Caco-2 (cell line): ENCODE data around the gene DERL2. TPM values are rescaled to one million over a fixed set of nuclear protein-coding genes. Genes with fewer than 3 reads are reported as not detected.

Experiments used
- BruUV-seq: library from RNA; stranded (reverse); fragments of 400-500 nt; replicated peaks from 2 replicates; lab custom pipeline; 2021; lab: Mats Ljungman, UMichigan
- CTCF ChIA-PET: fragments of 300-600 bp; sonication (Branson Sonifier 250); formaldehyde crosslinking; loops from one replicate; lab custom pipeline; 2022; ENCODE audit warnings: antibody characterized with exemption; lab: Charles Lee
- POLR2A ChIA-PET: fragments of 300-600 bp; sonication (Branson Sonifier 250); formaldehyde crosslinking; loops from one replicate; lab custom pipeline; 2022; ENCODE audit warnings: antibody characterized with exemption; lab: Charles Lee
- DNase-seq, 2 experiments: peaks; one replicate each; pipeline versions ENCODE4 v3.0.0 to v3.0.0-alpha.2; 2020 to 2022
- H3K27me3 ChIP-seq: replicated peaks from 2 replicates; pipeline ENCODE4 v1.6.0; 2011; ENCODE audit warnings: low read length; ENCODE audit not compliant: control insufficient read depth, insufficient read depth
- H3K36me3 ChIP-seq: 2 replicates; pipeline ENCODE4 v1.5.1; 2011; ENCODE audit warnings: low read length; ENCODE audit not compliant: control insufficient read depth, insufficient read depth
- H3K4me1 ChIP-seq: fragments of 250-450 bp; sonication (Bioruptor Pico); 2 replicates; pipeline ENCODE4 v1.5.1; 2020; ENCODE audit warnings: mild to moderate bottlenecking
- H3K4me3 ChIP-seq: 2 replicates; pipeline ENCODE4 v1.5.1; 2011; ENCODE audit warnings: low read depth, mild to moderate bottlenecking, control low read depth, low read length
- H3K9me3 ChIP-seq: fragments of 250-450 bp; sonication (Bioruptor Pico); 2 replicates; pipeline ENCODE4 v1.5.1; 2020; ENCODE audit warnings: mild to moderate bottlenecking, moderate library complexity
- H3K27ac Mint-ChIP-seq: one replicate; pipeline ENCODE4 v1.8.0; 2022; ENCODE audit warnings: mixed read lengths; ENCODE audit not compliant: unreplicated experiment
- H3K27me3 Mint-ChIP-seq: one replicate; pipeline ENCODE4 v1.8.0; 2022; ENCODE audit warnings: mixed read lengths; ENCODE audit not compliant: insufficient read depth, unreplicated experiment
- H3K36me3 Mint-ChIP-seq: one replicate; pipeline ENCODE4 v1.8.0; 2022; ENCODE audit warnings: mild to moderate bottlenecking, mixed read lengths; ENCODE audit not compliant: insufficient read depth, unreplicated experiment
- H3K4me1 Mint-ChIP-seq: one replicate; pipeline ENCODE4 v1.8.0; 2022; ENCODE audit warnings: low read depth, mixed read lengths; ENCODE audit not compliant: unreplicated experiment
- H3K4me3 Mint-ChIP-seq: one replicate; pipeline ENCODE4 v1.8.0; 2022; ENCODE audit warnings: mild to moderate bottlenecking, moderate library complexity, mixed read lengths; ENCODE audit not compliant: unreplicated experiment
- H3K9me3 Mint-ChIP-seq: one replicate; pipeline ENCODE4 v1.8.0; 2022; ENCODE audit warnings: mixed read lengths; ENCODE audit not compliant: unreplicated experiment
- CTCF ChIP-seq, 2 experiments: fragments of 200-600 bp in 1 of 2; IDR thresholded peaks; 1 replicate in 1 of 2; 2 replicates in 1 of 2; pipeline versions ENCODE4 v1.5.1 to v1.8.0; 2011 to 2022; ENCODE audit warnings: antibody characterized with exemption in 1 of 2, control low read depth in 1 of 2, inconsistent platforms in 1 of 2, low read depth in 1 of 2, low read length in 1 of 2, mild to moderate bottlenecking in 1 of 2, moderate library complexity in 1 of 2; ENCODE audit not compliant: insufficient read depth in 1 of 2, severe bottlenecking in 1 of 2, unreplicated experiment in 1 of 2
- intact Hi-C: fragments of 100-400 bp; cut with micrococcal nuclease; formaldehyde crosslinking; loops from one replicate; pipeline ENCODE4 v1.10.0; 2022; ENCODE audit not compliant: unreplicated experiment
- total RNA-seq: library from RNA; stranded (reverse); gene quantifications from 2 replicates; pipeline ENCODE4 v1.2.3, GENCODE V29; 2022

The DERL2 gene
- total RNA-seq, 1 experiment from 2014 or later, result 34.9 TPM

DNA sequence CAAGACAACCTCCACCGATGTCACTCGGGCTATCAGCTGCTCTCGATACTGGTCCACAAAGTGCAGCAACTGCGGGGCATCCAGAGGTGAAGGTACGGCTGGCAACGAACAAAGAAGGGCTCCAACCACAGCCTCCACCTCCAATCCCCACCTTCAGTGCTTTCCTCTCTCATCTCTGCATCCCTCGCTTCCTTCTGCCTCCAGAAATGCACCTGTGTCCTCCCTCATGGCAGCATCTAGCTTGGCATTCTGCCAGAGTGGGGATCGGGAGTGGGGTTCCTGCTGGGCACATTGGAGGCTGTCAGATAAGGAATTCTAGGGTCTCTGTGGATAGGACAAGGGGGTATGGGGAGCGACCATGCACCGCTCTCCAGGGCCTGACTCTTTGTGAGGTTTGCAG is 29.0 kb upstream of the DERL2 start:
- Mint-ChIP-seq H3K4me3 (no peak overlapping the region), H3K9me3 (no peaks in the 10 kb centered on the region), H3K27ac (no peak overlapping the region), H3K36me3 (no peaks in the 10 kb centered on the region), H3K27me3 (no peaks in the 10 kb centered on the region), H3K4me1 (peaks cover 6% of the 10 kb centered on the region)
- intact Hi-C loops, result no loop called here
- Histone ChIP-seq H3K4me1 (peaks cover 8% of the 10 kb centered on the region), H3K4me3 (no peak overlapping the region), H3K27me3 (no peaks in the 10 kb centered on the region), H3K36me3 (no peaks in the 10 kb centered on the region), H3K9me3 (no peaks in the 10 kb centered on the region)
- no peak for TF ChIP-seq CTCF (IDR thresholded peaks at IDR 0.05; ENCODE audit: insufficient read depth in 1 of 2, low read depth in 1 of 2, low read length in 1 of 2, severe bottlenecking in 1 of 2, unreplicated experiment in 1 of 2)
- no TSS peak for BruUV-seq
- no peak for DNase-seq
- ChIA-PET POLR2A (no interaction called here), CTCF (no interaction called here)

- TF ChIP-seq CTCF (IDR thresholded peaks at IDR 0.05; ENCODE audit: insufficient read depth in 1 of 2, low read depth in 1 of 2, low read length in 1 of 2, severe bottlenecking in 1 of 2, unreplicated experiment in 1 of 2), result no peak
- no peaks in the 10 kb centered on the region for H3K9me3 ChIP-seq
- Mint-ChIP-seq H3K27me3 (no peaks in the 10 kb centered on the region), H3K4me1 (peaks cover 6% of the 10 kb centered on the region), H3K9me3 (no peaks in the 10 kb centered on the region), H3K36me3 (no peaks in the 10 kb centered on the region), H3K27ac (no peak overlapping the region), H3K4me3 (no peak overlapping the region)
- peaks cover 8% of the 10 kb centered on the region for H3K4me1 ChIP-seq
- no peak overlapping the region for H3K4me3 ChIP-seq
- no TSS peak for BruUV-seq
- intact Hi-C loops, result no loop called here
- no peaks in the 10 kb centered on the region for H3K36me3 ChIP-seq
- H3K27me3 ChIP-seq, result no peaks in the 10 kb centered on the region
- CTCF ChIA-PET, result no interaction called here
- POLR2A ChIA-PET, result no interaction called here
- no peak for DNase-seq
These were observed 27.6 kb upstream of the DERL2 start for GRCh38 chr17:5513628-5514027.

DNA sequence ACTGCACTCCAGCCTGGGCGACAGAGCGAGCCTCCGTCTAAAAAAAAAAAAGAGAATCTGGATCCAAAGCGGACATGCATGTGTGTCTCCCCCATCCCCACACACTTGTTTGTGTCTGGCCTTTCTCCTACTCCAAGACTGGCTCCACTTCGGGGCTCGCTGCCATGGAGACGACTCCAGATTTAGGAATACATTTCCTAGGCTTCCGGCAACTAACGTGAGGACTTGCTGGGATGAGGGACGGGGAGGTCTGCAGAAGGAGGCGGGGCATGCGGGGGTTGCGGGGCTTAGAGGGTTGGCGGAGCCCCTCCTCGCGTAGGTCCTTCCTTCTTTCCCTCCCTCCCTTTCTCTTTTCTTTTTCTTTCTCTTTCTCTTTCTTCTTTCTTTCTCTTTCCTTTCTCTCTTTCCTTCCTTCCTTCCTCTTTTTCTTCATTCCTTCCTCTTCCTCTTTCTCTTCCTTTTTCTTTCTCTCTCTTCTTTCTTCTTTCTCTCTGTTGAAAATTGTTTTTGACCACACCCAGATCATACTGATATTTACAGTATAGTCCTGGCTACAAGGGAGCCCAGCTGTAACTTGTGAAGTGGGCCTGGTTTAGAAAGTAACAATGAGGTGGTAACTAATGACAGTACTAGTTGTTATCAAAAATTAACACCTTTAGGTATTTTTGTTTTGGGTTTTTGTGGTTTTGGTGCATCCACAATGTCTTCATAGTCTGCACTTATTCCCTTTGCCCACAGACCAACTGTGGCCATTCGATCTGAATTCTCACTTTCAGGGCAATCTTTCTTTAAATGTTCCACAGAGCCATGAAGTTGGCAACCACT is 25.6 kb upstream of the DERL2 start:
- POLR2A ChIA-PET, result no interaction called here
- H3K27ac Mint-ChIP-seq, result no peak overlapping the region
- no peak overlapping the region for H3K4me3 Mint-ChIP-seq
- DNase-seq, result no peak
- CTCF ChIA-PET, result no interaction called here
- intact Hi-C loops, result no loop called here
- no peaks in the 10 kb centered on the region for H3K27me3 ChIP-seq
- no peaks in the 10 kb centered on the region for H3K9me3 Mint-ChIP-seq
- BruUV-seq, result no TSS peak
- H3K9me3 ChIP-seq, result no peaks in the 10 kb centered on the region
- H3K36me3 Mint-ChIP-seq, result no peaks in the 10 kb centered on the region
- no peak for TF ChIP-seq CTCF (IDR thresholded peaks at IDR 0.05; ENCODE audit: insufficient read depth in 1 of 2, low read depth in 1 of 2, low read length in 1 of 2, severe bottlenecking in 1 of 2, unreplicated experiment in 1 of 2)
- peaks cover 6% of the 10 kb centered on the region for H3K4me1 Mint-ChIP-seq
- peaks cover 4% of the 10 kb centered on the region for H3K4me1 ChIP-seq
- H3K27me3 Mint-ChIP-seq, result no peaks in the 10 kb centered on the region
- H3K4me3 ChIP-seq, result no peak overlapping the region
- H3K36me3 ChIP-seq, result no peaks in the 10 kb centered on the region
